GM10248 (cell line): ENCODE measurements around the gene FARS2.

Experiments used
- CTCF ChIA-PET: fragments of 300-600 bp; sonication (Branson Sonifier 250); formaldehyde crosslinking; extraction: SDS; loops from one replicate; lab custom pipeline; 2021; ENCODE audit warnings: antibody characterized with exemption; lab: Yijun Ruan, JAX
- POLR2A ChIA-PET: fragments of 350-650 bp; sonication (Branson Sonifier 250); formaldehyde crosslinking; extraction: SDS; loops from one replicate; lab custom pipeline; 2020; ENCODE audit warnings: antibody characterized with exemption; lab: Yijun Ruan, JAX
- DNase-seq: peaks from one replicate; pipeline ENCODE4 v3.0.0; 2012; ENCODE audit errors: extremely low spot score
- TF ChIP-seq, protein P1 (sequence below): IDR thresholded peaks from 2 replicates; pipeline ENCODE4 v1.5.1; 2012; ENCODE audit warnings: mild to moderate bottlenecking, low read depth; ENCODE audit errors: extremely low read depth, missing control alignments, control extremely low read depth

The FARS2 gene

DNA sequence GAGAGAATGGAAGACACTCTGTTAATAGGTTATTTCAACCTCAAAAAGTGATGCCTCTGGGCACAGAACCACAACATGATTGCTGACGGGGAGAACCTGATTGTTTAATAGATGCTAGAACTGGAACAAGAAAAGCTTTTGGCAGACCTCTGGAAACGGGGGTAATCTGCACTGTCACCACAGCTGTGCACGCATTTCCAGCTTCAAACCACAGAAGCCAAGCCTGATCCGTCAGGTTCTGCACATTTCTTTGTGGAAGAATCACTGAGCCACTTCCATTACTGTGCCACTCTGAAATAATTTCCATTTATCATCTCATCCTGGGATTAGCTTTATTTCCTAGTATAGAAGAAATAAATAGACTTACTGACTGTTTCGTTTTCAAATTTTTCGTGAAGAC, 309.3 kb downstream of the FARS2 start:
- no peak for DNase-seq
- CTCF ChIA-PET = no interaction called here
- POLR2A ChIA-PET = no interaction called here
- TF ChIP-seq, protein P1, sequence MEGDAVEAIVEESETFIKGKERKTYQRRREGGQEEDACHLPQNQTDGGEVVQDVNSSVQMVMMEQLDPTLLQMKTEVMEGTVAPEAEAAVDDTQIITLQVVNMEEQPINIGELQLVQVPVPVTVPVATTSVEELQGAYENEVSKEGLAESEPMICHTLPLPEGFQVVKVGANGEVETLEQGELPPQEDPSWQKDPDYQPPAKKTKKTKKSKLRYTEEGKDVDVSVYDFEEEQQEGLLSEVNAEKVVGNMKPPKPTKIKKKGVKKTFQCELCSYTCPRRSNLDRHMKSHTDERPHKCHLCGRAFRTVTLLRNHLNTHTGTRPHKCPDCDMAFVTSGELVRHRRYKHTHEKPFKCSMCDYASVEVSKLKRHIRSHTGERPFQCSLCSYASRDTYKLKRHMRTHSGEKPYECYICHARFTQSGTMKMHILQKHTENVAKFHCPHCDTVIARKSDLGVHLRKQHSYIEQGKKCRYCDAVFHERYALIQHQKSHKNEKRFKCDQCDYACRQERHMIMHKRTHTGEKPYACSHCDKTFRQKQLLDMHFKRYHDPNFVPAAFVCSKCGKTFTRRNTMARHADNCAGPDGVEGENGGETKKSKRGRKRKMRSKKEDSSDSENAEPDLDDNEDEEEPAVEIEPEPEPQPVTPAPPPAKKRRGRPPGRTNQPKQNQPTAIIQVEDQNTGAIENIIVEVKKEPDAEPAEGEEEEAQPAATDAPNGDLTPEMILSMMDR = no peak

DNA sequence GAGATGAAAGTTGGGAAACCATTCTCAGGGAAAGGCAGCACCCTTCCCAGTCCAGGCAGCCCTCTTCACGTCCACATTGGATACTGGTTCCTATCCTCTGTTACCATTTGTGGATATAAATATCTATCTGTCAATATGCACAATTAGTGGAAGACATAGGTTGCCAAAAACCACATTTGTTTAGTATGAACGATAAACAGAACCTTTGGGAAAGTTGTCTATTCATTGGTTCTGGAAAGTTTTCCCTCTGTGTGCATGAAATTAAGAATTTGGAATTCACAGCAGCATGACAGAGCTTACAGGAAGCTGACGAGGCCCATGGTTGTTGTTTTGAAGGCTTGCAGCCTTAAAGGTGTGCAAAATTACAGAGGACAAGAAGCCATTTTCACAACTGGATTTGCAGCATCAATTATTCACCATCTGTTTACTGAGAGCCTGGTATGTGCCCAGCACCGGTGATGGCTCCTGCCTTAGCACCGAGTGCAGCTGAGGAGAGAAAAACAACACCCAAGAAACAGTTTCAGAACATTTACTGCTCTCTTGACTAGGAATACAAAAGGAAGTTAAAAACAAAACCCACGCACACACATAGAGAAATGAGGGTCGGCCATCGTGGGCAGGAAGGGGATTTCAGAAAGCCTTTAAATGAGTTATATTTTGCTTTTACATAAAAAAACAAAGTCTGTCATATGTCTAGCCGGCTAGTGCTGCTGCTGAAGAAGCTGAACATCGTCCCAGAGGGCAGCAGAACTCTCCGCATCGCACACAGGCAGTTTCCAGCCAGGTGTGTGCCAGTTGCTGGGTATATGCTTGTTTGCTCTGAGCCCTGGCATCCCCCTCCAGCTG, 319.6 kb downstream of the FARS2 start:
- ChIA-PET CTCF (no interaction called here), POLR2A (no interaction called here)
- DNase-seq = no peak
- TF ChIP-seq, protein P1 = no peak

DNA sequence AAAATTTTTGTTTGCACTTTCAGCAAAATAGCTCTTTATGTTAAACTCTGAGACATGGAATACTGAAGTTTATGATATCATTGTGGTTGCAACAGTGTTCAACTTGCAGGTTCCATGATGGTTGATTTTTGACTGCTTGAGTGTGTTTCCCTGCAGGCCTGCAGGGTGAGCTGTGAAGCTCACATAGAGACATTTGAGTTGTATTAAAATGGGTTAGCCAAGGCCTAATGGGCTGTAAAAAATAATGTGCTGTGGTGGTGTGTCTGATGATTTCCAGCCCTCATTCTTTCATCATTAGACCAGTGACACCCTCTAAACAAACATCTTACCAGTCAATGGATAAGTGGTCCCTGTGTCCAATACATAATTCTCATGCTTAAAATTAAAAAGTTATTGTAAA, 321.4 kb downstream of the FARS2 start:
- POLR2A ChIA-PET = no interaction called here
- no peak for DNase-seq
- TF ChIP-seq, protein P1 = no peak
- CTCF ChIA-PET = interaction anchor here (0.9 to 1.4 kb wide), 2 partner anchors 26 to 111 kb away, joined by 3 read pairs; no protein-coding TSS in a partner anchor

DNA sequence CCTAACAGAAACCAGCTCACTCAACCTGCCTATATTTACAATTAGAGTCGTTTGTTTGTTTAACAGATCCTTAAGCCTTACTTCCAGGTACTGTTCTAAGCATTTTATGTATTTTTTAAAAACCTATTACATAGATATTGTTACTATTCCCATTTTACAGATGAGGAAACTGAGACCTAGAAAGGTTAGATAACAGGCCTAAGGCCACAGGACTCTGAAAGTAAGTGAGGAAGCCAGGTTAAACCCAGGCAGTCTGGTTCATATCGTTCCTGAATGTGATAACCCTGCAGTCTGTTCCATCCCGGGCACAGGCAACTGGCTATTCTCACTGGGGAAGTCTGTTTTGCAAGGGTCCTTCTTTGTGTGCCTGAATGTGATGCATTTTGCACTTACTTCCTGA, 322.2 kb downstream of the FARS2 start:
- ChIA-PET CTCF (interaction anchor here (1.4 kb wide), 1 partner anchor 112 kb away, joined by 3 read pairs; no protein-coding TSS in a partner anchor), POLR2A (no interaction called here)
- no peak for DNase-seq
- TF ChIP-seq, protein P1 = no peak

DNA sequence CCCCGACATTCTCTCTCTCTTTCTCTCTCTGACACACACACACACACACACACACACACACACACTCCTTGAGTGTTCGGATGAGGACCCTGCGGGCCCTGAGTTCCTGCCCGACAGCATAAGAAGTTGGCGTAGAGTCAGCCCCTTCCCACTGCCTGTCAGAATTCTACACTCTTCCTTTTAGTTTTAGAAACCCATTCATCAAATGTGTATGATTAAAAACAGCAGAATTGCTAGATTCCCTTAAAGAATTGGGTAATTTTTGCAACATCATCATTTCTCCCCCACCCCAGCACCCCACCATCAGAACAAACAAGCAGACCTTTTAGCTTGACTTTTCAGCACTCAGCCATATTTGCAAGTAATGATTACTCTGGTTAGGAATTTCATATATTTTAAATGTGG, 322.8 kb downstream of the FARS2 start:
- DNase-seq = no peak
- TF ChIP-seq, protein P1 = no peak
- ChIA-PET POLR2A (no interaction called here), CTCF (no interaction called here)

DNA sequence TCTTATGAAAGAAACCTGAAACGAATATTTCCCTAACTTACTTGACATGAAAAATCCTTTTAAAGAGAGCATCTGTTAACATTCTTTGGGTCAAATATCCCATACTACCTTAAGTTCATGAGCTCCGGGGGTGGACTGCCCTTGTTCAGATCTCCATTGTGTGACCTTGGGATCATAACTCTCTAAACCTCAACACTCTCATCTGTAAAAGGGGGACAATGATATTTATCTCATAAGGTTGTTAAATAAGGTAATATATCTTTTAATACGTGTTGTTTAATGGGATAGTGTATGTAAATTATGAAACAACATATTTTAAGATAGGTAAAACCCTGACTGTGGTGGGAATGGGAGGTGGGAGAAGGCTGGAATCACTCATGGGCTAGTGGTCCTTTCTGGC, 326.3 kb downstream of the FARS2 start:
- DNase-seq = no peak
- POLR2A ChIA-PET = no interaction called here
- CTCF ChIA-PET = no interaction called here
- TF ChIP-seq, protein P1 = no peak
